Cardiac fibroblast (primary cell): ENCODE data around the gene AACS.

Experiments used
- DNase-seq, 2 donors: peaks; one replicate each; pipeline versions ENCODE4 v3.0.0 to v3.0.0-alpha.2; 2010; ENCODE audit warnings: low read depth in 2 of 2
- H3K4me3 ChIP-seq, 2 donors: replicated peaks in 1 of 2; 1 replicate in 1 of 2; 2 replicates in 1 of 2; pipeline ENCODE4 v1.5.1; 2011; ENCODE audit warnings: low read depth in 2 of 2, low read length in 2 of 2, mild to moderate bottlenecking in 2 of 2, moderate library complexity in 1 of 2
- TF ChIP-seq, protein P1 (sequence below): IDR thresholded peaks from one replicate; pipeline ENCODE4 v1.5.1; 2011; ENCODE audit warnings: low read depth, mild to moderate bottlenecking, low read length, inconsistent platforms

Gene AACS

DNA sequence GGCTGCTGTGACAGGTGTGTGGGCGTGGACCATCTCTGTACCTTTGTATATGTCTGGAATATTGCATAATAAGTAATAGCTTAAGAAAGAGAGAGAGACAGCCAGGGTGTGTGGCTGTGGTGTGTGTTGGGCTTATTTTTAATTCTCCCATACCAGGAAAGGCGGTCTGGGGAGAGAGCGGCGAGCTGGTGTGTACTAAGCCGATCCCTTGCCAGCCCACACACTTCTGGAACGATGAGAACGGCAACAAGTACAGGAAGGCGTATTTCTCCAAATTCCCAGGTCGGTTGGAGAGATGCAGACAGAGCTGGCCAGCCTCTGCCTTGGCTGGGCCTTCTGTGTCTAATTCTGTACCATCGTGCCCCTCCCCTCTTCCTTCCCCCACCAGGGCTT, 63.9 kb downstream of the AACS start:
- TF ChIP-seq, protein P1, sequence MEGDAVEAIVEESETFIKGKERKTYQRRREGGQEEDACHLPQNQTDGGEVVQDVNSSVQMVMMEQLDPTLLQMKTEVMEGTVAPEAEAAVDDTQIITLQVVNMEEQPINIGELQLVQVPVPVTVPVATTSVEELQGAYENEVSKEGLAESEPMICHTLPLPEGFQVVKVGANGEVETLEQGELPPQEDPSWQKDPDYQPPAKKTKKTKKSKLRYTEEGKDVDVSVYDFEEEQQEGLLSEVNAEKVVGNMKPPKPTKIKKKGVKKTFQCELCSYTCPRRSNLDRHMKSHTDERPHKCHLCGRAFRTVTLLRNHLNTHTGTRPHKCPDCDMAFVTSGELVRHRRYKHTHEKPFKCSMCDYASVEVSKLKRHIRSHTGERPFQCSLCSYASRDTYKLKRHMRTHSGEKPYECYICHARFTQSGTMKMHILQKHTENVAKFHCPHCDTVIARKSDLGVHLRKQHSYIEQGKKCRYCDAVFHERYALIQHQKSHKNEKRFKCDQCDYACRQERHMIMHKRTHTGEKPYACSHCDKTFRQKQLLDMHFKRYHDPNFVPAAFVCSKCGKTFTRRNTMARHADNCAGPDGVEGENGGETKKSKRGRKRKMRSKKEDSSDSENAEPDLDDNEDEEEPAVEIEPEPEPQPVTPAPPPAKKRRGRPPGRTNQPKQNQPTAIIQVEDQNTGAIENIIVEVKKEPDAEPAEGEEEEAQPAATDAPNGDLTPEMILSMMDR: no peak
- H3K4me3 ChIP-seq: no peak overlapping the region
- no peak for DNase-seq

DNA sequence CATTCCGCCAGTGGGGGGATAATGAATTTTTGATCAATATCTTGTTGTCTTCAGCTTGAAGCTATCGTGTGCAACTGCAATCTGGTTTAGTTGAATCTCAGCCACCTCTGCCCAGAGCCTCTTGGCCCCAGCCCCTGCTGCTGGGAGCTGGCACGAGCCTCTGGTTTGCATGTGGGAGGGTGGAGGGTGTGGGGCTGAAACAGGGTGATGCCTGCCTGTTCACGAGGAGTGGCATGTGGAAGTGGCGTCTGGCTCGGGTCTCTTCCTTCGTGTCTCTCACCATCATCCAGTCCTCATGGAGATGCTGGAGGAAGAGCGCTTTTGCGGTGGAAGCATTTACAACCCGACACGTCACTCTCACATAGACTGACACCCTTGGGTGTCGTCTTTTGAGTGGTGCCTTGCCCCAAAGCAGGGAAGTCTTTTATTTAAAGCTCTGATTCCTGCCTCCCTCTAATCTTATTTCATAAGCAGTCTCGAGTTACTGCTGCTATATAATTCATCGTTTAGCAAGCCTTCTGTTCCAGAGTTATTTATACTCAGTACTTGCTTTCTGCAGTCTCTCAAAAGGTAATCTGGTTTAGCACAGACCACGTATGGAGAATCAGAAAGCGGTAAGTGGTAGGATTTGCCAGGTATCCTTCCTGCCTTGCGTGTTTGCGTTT, 64.5 kb downstream of the AACS start:
- no peak for DNase-seq
- TF ChIP-seq, protein P1: no peak
- H3K4me3 ChIP-seq: no peak overlapping the region

GRCh38 chr12:125131958-125132357, 66.7 kb downstream of the AACS start:
- H3K4me3 ChIP-seq: no peak overlapping the region
- TF ChIP-seq, protein P1: no peak
- DNase-seq: no peak

- DNase-seq: peak in 1 of 2 donors; percentile 26
- H3K4me3 ChIP-seq: no peak overlapping the region
- TF ChIP-seq, protein P1: no peak
Observed at GRCh38 chr12:125132698-125133400, 67.6 kb downstream of the AACS start.

DNA sequence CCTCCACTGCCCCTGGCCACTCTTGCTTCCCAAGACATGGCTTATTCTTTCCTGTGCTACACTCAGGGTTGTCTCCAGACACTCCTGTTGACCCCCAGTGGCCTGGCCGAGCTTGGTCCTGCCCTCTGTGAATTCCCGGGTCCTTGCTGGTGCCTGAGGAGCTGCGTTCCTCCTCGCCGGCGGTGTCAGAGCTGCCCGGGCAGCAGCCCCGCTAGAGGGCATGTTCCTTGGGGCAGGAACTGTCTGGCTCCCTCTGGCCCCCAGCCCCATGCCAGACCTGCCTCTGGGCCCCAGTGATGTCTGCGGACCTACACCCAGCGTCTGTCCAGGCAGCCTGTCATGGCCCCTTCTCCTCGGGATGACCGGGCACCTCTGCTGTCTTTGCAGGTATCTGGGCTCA, 68.4 kb downstream of the AACS start:
- DNase-seq: no peak
- TF ChIP-seq, protein P1: no peak
- H3K4me3 ChIP-seq: no peak overlapping the region

DNA sequence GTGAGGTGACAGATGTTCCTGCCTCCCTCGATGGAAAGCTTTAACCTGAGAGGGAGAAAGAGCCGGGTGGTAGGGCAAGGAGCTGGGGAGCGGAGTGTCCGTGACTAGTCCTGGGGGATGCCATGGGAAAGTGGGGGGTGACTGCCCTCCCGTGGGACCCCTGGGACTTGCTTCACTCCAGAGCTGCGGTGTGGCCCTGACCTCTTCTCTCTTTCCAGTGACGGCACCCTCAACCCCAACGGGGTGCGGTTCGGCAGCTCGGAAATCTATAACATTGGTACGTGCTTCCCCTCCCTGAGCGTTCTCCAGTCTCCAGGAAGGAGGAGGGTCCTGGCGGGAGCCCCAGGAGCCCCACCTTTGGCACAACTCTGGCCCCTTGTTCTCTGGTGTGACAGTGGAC, 69.3 kb downstream of the AACS start:
- TF ChIP-seq, protein P1: no peak
- DNase-seq: no peak
- no peak overlapping the region for H3K4me3 ChIP-seq

- DNase-seq: no peak
- TF ChIP-seq, protein P1: no peak
- no peak overlapping the region for H3K4me3 ChIP-seq
Observed at GRCh38 chr12:125135906-125136305, 70.7 kb downstream of the AACS start.
